Naive thymus-derived CD8-positive, alpha-beta T cell (primary cell): Measurements from ENCODE around the gene KRTAP5-8. TPM values are rescaled to one million over a fixed set of nuclear protein-coding genes. Genes with fewer than 3 reads are reported as not detected.
"Not testable (repeated sequence)": the region's sequence is repeated elsewhere in the genome, so short reads cannot be mapped to it uniquely, and the experiment has no call there.

Source experiments
- ATAC-seq, 2 donors: fragments of 150-1000 bp; cut with Tn5 transposase in 1 of 2; sonication (Bioruptor Pico), chemical (Tn5 transposase) in 1 of 2; 1 replicate in 1 of 2; 2 replicates in 1 of 2; pipeline ENCODE4 v1.10.0; 2021; ENCODE audit warnings: mild to moderate bottlenecking in 2 of 2, moderate library complexity in 2 of 2
- POLR2A ChIA-PET: fragments of 350-600 bp; sonication (Branson Sonifier 250); formaldehyde crosslinking; loops from one replicate; lab custom pipeline; 2021; ENCODE audit warnings: antibody characterized with exemption; lab: Charles Lee
- DNase-seq, 10 donors: peaks; one replicate each; pipeline versions ENCODE4 v3.0.0 to v3.0.0-alpha.2; 2020 to 2022
- H3K27ac Mint-ChIP-seq, 10 donors: one replicate each; pipeline ENCODE4 v1.8.0; 2020 to 2022; ENCODE audit warnings: mild to moderate bottlenecking in 10 of 10, mixed read lengths in 10 of 10, moderate library complexity in 4 of 10, inconsistent platforms in 1 of 10
- H3K27me3 Mint-ChIP-seq, 5 donors: one replicate each; pipeline ENCODE4 v1.8.0; 2021 to 2022; ENCODE audit warnings: mixed read lengths in 5 of 5
- H3K36me3 Mint-ChIP-seq, 3 donors: one replicate each; pipeline ENCODE4 v1.8.0; 2020 to 2022; ENCODE audit warnings: mixed read lengths in 3 of 3, mild to moderate bottlenecking in 2 of 3, inconsistent platforms in 1 of 3
- H3K4me1 Mint-ChIP-seq, 4 donors: one replicate each; pipeline ENCODE4 v1.8.0; 2021 to 2022; ENCODE audit warnings: mixed read lengths in 4 of 4
- H3K4me3 Mint-ChIP-seq, 10 donors: one replicate each; pipeline ENCODE4 v1.8.0; 2020 to 2022; ENCODE audit warnings: mild to moderate bottlenecking in 10 of 10, mixed read lengths in 10 of 10, moderate library complexity in 6 of 10, inconsistent platforms in 1 of 10
- H3K9me3 Mint-ChIP-seq, 9 donors: one replicate each; pipeline ENCODE4 v1.8.0; 2020 to 2022; ENCODE audit warnings: mixed read lengths in 9 of 9, mild to moderate bottlenecking in 3 of 9, inconsistent platforms in 1 of 9, moderate library complexity in 1 of 9
- polyA plus RNA-seq, 3 donors: library from polyadenylated mRNA; unstranded; fragments of 300-500 nt; fragmentation: Illumina TruSeq; gene quantifications; one replicate each; pipeline ENCODE4 v1.2.3, GENCODE V29; 2021
- total RNA-seq, 8 experiments: library from RNA in 2 of 8; stranded (reverse) in 2 of 8; gene quantifications; one replicate each; pipeline ENCODE4 v1.2.3 and lab custom pipeline; 2021 to 2026

KRTAP5-8 gene
- total and polyA plus RNA-seq, 5 experiments from 2014 or later = 0.42 TPM; not detected in 4

DNA sequence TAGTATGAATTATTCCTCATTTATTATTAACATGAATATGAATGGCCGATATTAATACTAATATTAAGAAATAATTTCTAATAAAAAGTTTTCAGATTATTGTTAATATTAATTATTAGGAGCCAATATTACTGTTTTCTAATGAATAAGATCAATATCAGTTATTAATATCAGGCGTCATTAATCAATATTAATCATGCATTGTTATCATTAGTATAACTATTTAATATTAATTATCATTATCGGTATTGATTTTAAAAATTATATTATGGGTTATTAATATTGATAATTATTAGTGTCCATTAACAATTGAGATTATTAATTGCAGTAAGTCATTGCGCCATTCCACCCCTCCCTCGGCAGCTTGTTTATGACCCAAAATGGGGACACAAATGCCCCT is 47.8 kb downstream of the KRTAP5-8 start:
- H3K36me3 Mint-ChIP-seq, POLR2A ChIA-PET, ATAC-seq, H3K27ac Mint-ChIP-seq, H3K4me3 Mint-ChIP-seq, H3K4me1 Mint-ChIP-seq, H3K9me3 Mint-ChIP-seq, DNase-seq: not testable (repeated sequence)
- H3K27me3 Mint-ChIP-seq = peaks cover 12 to 53% (median 22%) of the 10 kb centered on the region in 5 donors

DNA sequence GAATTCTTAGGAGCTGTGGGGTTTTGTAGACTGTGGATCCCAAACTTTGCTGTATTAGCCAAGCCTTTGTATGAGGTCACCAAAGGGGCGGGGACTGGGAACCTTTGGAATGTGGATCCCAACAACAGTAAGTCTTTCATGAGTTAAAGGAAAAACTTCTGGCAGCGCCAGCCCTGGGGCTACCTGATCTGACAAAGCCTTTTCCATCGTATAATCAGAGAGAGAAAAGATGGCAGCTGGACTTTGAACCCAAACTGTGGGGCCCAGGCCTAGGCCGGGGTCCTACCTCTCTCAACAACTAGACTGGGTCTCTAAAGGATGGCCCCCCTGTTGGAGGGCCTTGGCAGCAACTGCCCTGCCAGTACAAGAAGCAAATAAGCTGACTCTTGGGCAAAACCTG is 50.5 kb downstream of the KRTAP5-8 start:
- peaks cover 6 to 33% (median 10%) of the 10 kb centered on the region in 5 donors for H3K27me3 Mint-ChIP-seq
- DNase-seq, POLR2A ChIA-PET, H3K9me3 Mint-ChIP-seq, ATAC-seq, H3K4me3 Mint-ChIP-seq, H3K27ac Mint-ChIP-seq, H3K36me3 Mint-ChIP-seq, H3K4me1 Mint-ChIP-seq: not testable (repeated sequence)

Other genes with a start within 250 kb of the KRTAP5-8 start
- 10 to 100 TPM; 17.1 to 17.4 TPM for gene DHCR7, start 89.6 kb upstream of the KRTAP5-8 start, total RNA-seq
- 10 to 100 TPM; 18.6 to 22.1 (median 18.7) TPM for gene DHCR7, start 89.6 kb upstream of the KRTAP5-8 start, polyA plus RNA-seq
- 100 to 1,000 TPM; 188 to 197 TPM for gene NADSYN1, start 84.8 kb upstream of the KRTAP5-8 start, total RNA-seq
- gene NADSYN1, start 84.8 kb upstream of the KRTAP5-8 start, polyA plus RNA-seq = 10 to 100 TPM; 24.0 to 29.1 (median 25.9) TPM
- gene KRTAP5-7, start 10.8 kb upstream of the KRTAP5-8 start, total RNA-seq = under 1 TPM in 1 of 2 experiments, not detected in 1; 0.55 TPM
- not detected for gene KRTAP5-7, start 10.8 kb upstream of the KRTAP5-8 start, polyA plus RNA-seq
- gene KRTAP5-9, start 10.4 kb downstream of the KRTAP5-8 start, total RNA-seq = under 1 TPM in 1 of 2 experiments, not detected in 1; 0.31 TPM
- not detected for gene KRTAP5-9, start 10.4 kb downstream of the KRTAP5-8 start, polyA plus RNA-seq
- gene KRTAP5-10, start 27.5 kb downstream of the KRTAP5-8 start, total RNA-seq = not detected
- gene KRTAP5-10, start 27.5 kb downstream of the KRTAP5-8 start, polyA plus RNA-seq = not detected
- not detected for gene KRTAP5-11, start 44.9 kb downstream of the KRTAP5-8 start, total RNA-seq
- not detected for gene KRTAP5-11, start 44.9 kb downstream of the KRTAP5-8 start, polyA plus RNA-seq